SKM-1 treated with dmso at 0.1 percent for 144 hours (cell line): ENCODE results near the gene SLC25A51.

ENCODE experiments used
- DNase-seq: peaks from one replicate; lab custom pipeline; 2025; ENCODE audit not compliant: unreplicated experiment; lab: John Stamatoyannopoulos, UW

The SLC25A51 gene

GRCh38 chr9:37937366-37937765 is 33.4 kb upstream of the SLC25A51 start:
- DNase-seq: no peak

- no peak for DNase-seq
Measured at GRCh38 chr9:37936965-37937364, 33.0 kb upstream of the SLC25A51 start.

- DNase-seq: no peak
Measured at GRCh38 chr9:37936376-37936775, 32.4 kb upstream of the SLC25A51 start.

GRCh38 chr9:37935096-37935495 is 31.2 kb upstream of the SLC25A51 start:
- DNase-seq: no peak

- no peak for DNase-seq
Measured at GRCh38 chr9:37931592-37931991, 27.7 kb upstream of the SLC25A51 start.

GRCh38 chr9:37929441-37929895 is 25.5 kb upstream of the SLC25A51 start:
- DNase-seq: peak; percentile 6

GRCh38 chr9:37928552-37929430 is 24.9 kb upstream of the SLC25A51 start:
- DNase-seq: no peak

- no peak for DNase-seq
Measured at GRCh38 chr9:37927601-37928551, 23.9 kb upstream of the SLC25A51 start.

GRCh38 chr9:37927132-37927531 is 23.2 kb upstream of the SLC25A51 start:
- DNase-seq: no peak

- no peak for DNase-seq
Measured at GRCh38 chr9:37926737-37927118, 22.8 kb upstream of the SLC25A51 start.

- DNase-seq: peak; percentile 48
Measured at GRCh38 chr9:37925786-37926736, 22.1 kb upstream of the SLC25A51 start.

- no peak for DNase-seq
Measured at GRCh38 chr9:37925006-37925405, 21.1 kb upstream of the SLC25A51 start.

- DNase-seq: no peak
Measured at GRCh38 chr9:37924538-37924937, 20.6 kb upstream of the SLC25A51 start.

GRCh38 chr9:37923796-37924427 is 20.0 kb upstream of the SLC25A51 start:
- DNase-seq: no peak

GRCh38 chr9:37923118-37923795 is 19.3 kb upstream of the SLC25A51 start:
- DNase-seq: no peak

GRCh38 chr9:37922363-37923117 is 18.6 kb upstream of the SLC25A51 start:
- DNase-seq: no peak

- DNase-seq: no peak
Measured at GRCh38 chr9:37921546-37922300, 17.8 kb upstream of the SLC25A51 start.

- DNase-seq: no peak
Measured at GRCh38 chr9:37921168-37921510, 17.2 kb upstream of the SLC25A51 start.
